ENCODE measurements around the gene LEKR1. TPM values are rescaled to one million over a fixed set of nuclear protein-coding genes. Genes with fewer than 3 reads are reported as not detected.
"Not testable (repeated sequence)": the region's sequence is repeated elsewhere in the genome, so short reads cannot be mapped to it uniquely, and the experiment has no call there.

LEKR1 gene
- total and polyA plus RNA-seq, 2 donors, result 1.0 to 1.7 TPM

DNA sequence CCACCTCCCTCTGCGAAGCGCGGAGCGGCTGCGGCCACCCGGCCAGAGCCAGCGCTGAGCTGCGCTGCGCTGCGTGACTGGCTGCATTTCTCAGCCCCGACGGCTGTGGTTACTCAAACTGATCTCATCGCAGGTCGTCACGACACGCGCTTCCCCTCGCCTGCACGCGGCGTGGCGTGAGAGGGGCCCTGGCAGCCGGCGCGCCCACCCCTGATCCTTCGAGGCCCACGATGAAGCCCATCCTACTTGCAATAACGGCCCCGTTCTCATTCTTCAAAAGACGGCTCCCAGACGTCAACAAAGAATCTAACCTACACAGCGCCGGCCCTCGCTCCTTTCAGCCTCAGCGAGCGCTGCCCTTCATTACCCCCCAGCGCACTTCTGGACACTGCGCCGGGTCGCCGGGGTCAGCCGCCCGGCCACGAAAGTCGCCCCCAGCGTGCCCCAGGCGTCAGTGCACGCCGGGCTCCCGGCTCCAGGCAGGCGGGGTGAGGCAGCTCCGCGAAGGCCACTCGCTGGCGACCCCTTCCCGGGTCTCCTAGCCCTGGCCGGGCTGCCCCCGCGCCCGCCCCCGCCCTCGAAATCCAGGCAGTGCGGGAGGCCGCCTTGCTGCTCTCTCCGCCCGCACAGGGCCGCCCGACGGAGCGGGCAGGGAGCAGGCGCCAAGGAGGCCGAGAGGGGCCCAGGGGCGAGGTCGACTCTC, 9.9 kb upstream of the LEKR1 start:
- Histone ChIP-seq H3K27me3 (ENCODE audit: control insufficient read depth in 2 of 2, insufficient read depth in 1 of 2, low read length in 1 of 2) (peaks cover 0 to 9% of the 10 kb centered on the region in 2 donors), H3K4me1 (ENCODE audit: control insufficient read depth in 2 of 2, insufficient read depth in 2 of 2, low read length in 2 of 2) (peaks cover 3 to 19% of the 10 kb centered on the region in 2 donors), H3K9me3 (ENCODE audit: control insufficient read depth in 2 of 2, insufficient read depth in 1 of 2, low read length in 1 of 2) (no peaks in the 10 kb centered on the region), H3K27ac (ENCODE audit: low read depth in 1 of 2, low read length in 1 of 2) (peak overlapping the region in 1 of 2 donors; percentile 48), H3K36me3 (ENCODE audit: control insufficient read depth in 2 of 2, insufficient read depth in 2 of 2, low read length in 1 of 2) (no peaks in the 10 kb centered on the region), H3K4me3 (ENCODE audit: low read length in 2 of 2) (peak overlapping the region; percentile 61)
- 16% methylated on average over 74 of the region's 74 CpGs for WGBS
- DNase-seq (ENCODE audit: low read depth in 6 of 9, low spot score in 9 of 9), result peak in 7 of 9 donors; percentile 15 to 57 (median 26)

DNA sequence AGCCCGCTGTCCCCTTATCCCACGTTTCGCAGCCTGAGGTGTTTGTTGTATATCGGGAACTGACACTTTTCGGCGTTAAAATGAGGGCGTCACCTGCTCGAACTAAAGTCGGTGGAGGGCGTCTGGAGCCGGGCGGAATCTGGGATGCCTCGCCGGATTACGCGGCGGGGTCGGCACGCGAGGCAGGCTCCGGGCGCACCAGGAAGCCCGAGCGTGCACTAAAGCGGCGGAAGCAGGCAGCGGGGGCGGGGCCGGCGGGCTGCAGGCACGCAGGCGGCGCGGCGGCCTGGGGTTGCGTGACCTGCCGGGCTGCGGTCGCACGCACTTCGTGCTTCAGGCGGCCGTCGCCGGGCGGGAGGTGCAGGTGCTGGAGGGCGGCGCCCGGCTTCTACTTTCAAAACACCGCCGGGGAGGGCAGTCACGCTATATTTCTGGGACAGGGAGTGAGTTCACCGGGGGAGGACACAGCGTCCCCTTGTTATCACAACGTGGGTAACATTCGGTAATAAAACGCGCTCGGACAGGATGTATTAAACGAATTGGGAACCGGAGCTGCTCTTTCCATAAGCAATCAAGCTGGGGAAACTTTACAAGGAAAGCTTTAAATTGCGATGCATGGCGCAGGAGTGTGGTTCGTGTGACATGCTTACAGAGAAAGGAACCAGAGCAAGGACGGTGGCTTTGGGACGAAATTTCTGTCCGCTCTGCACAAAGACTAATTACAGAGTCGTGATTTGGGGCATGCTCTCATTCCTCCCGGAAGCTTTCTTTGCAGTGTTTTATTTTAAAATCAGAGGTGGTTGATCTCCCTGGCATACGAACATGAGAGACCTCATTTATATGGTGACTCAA, 9.1 kb upstream of the LEKR1 start:
- Histone ChIP-seq H3K36me3 (ENCODE audit: control insufficient read depth in 2 of 2, insufficient read depth in 2 of 2, low read length in 1 of 2) (no peaks in the 10 kb centered on the region), H3K27ac (ENCODE audit: low read depth in 1 of 2, low read length in 1 of 2) (peak overlapping the region; percentile 4 to 48), H3K4me3 (ENCODE audit: low read length in 2 of 2) (peak overlapping the region; percentile 61), H3K4me1 (ENCODE audit: control insufficient read depth in 2 of 2, insufficient read depth in 2 of 2, low read length in 2 of 2) (peaks cover 3 to 19% of the 10 kb centered on the region in 2 donors), H3K27me3 (ENCODE audit: control insufficient read depth in 2 of 2, insufficient read depth in 1 of 2, low read length in 1 of 2) (peaks cover 0 to 9% of the 10 kb centered on the region in 2 donors), H3K9me3 (ENCODE audit: control insufficient read depth in 2 of 2, insufficient read depth in 1 of 2, low read length in 1 of 2) (no peaks in the 10 kb centered on the region)
- WGBS, result under 1% methylated on average over 70 of the region's 70 CpGs
- peak; percentile 45 to 88 (median 65) for DNase-seq (ENCODE audit: low read depth in 6 of 9, low spot score in 9 of 9)

DNA sequence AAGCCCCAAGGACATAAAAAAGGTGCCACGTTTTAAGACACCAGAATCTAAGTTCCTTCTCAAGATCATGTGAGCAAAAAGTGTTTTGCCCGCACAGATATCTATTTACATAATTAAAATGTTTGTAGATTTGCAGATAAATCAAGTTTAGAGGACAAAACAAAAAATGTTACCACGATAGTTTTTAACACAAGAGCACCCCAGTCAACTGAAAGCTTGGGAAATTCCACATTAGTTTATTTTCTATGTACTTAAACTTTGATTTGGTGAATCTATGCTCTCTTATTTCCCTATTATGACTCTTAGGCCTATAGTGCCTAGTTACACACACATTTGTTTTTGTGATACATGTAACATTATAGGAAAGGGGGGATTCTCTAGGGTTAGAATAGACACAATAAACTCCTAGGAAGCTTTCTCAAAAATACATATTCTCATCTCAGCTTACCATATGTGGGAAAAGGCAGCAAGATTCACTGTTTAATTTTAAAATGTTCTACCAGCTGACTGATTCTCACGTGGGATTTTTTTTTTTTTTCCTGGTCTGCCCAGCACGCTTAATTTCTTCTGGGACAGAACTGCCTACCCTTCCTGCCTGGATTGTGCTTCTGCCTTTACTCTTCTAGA, 8.4 kb upstream of the LEKR1 start:
- no peaks in the 10 kb centered on the region for H3K36me3 ChIP-seq (ENCODE audit: control insufficient read depth in 2 of 2, insufficient read depth in 2 of 2, low read length in 1 of 2)
- peaks cover 0 to 9% of the 10 kb centered on the region in 2 donors for H3K27me3 ChIP-seq (ENCODE audit: control insufficient read depth in 2 of 2, insufficient read depth in 1 of 2, low read length in 1 of 2)
- DNase-seq (ENCODE audit: low read depth in 6 of 9, low spot score in 9 of 9), result no peak
- peak overlapping the region; percentile 61 for H3K4me3 ChIP-seq (ENCODE audit: low read length in 2 of 2)
- WGBS, result 59% methylated on average over 5 of the region's 5 CpGs
- H3K9me3 ChIP-seq (ENCODE audit: control insufficient read depth in 2 of 2, insufficient read depth in 1 of 2, low read length in 1 of 2), result no peaks in the 10 kb centered on the region
- peak overlapping the region in 1 of 2 donors; percentile 48 for H3K27ac ChIP-seq (ENCODE audit: low read depth in 1 of 2, low read length in 1 of 2)
- H3K4me1 ChIP-seq (ENCODE audit: control insufficient read depth in 2 of 2, insufficient read depth in 2 of 2, low read length in 2 of 2), result peaks cover 3 to 17% of the 10 kb centered on the region in 2 donors

DNA sequence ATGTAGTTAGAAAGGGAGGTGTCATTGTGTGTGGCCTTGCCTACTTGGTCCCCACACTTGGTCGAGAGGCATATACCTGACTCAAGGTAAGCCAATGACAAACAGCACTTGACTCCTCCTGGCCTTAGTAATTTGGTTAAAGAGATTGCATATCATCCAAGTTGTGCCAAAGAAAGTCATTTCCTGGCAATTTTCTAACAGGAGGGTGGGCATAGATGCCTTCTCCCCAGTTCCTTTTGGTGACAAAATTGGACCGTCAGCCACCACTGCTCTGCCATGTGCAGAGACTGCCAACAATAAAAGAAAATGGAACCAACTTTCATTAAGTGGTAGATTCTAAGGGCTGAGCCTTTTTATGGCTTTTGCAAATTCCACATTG, 7.9 kb upstream of the LEKR1 start:
- DNase-seq (ENCODE audit: low read depth in 6 of 9, low spot score in 9 of 9), result no peak
- no peaks in the 10 kb centered on the region for H3K36me3 ChIP-seq (ENCODE audit: control insufficient read depth in 2 of 2, insufficient read depth in 2 of 2, low read length in 1 of 2)
- no peak overlapping the region for H3K27ac ChIP-seq (ENCODE audit: low read depth in 1 of 2, low read length in 1 of 2)
- H3K4me3 ChIP-seq (ENCODE audit: low read length in 2 of 2), result no peak overlapping the region
- 98% methylated on average over 2 of the region's 2 CpGs for WGBS
- H3K9me3 ChIP-seq (ENCODE audit: control insufficient read depth in 2 of 2, insufficient read depth in 1 of 2, low read length in 1 of 2), result no peaks in the 10 kb centered on the region
- H3K27me3 ChIP-seq (ENCODE audit: control insufficient read depth in 2 of 2, insufficient read depth in 1 of 2, low read length in 1 of 2), result peaks cover 0 to 9% of the 10 kb centered on the region in 2 donors
- peaks cover 3 to 13% of the 10 kb centered on the region in 2 donors for H3K4me1 ChIP-seq (ENCODE audit: control insufficient read depth in 2 of 2, insufficient read depth in 2 of 2, low read length in 2 of 2)

DNA sequence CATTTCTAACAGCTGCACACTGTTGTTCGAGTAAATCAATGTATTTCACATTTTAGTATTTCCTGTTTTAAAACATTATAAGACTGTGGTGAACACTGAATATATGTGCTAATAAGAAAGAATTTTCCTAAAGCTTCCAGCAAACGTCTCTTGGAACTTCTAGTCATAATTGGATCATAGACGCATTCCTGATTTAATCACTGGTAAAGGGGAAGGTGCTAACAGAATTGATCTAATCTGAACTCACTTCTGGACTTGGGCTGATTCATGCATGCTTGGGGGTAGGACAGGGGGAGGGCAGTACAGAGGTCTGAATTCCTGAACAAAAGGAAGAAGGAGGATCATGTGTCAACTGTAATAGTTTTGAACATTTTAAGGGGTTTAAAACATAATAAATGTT, 7.3 kb upstream of the LEKR1 start:
- Histone ChIP-seq H3K36me3 (ENCODE audit: control insufficient read depth in 2 of 2, insufficient read depth in 2 of 2, low read length in 1 of 2) (no peaks in the 10 kb centered on the region), H3K27me3 (ENCODE audit: control insufficient read depth in 2 of 2, insufficient read depth in 1 of 2, low read length in 1 of 2) (peaks cover 0 to 9% of the 10 kb centered on the region in 2 donors), H3K9me3 (ENCODE audit: control insufficient read depth in 2 of 2, insufficient read depth in 1 of 2, low read length in 1 of 2) (no peaks in the 10 kb centered on the region), H3K4me1 (ENCODE audit: control insufficient read depth in 2 of 2, insufficient read depth in 2 of 2, low read length in 2 of 2) (peaks cover 3 to 13% of the 10 kb centered on the region in 2 donors), H3K27ac (ENCODE audit: low read depth in 1 of 2, low read length in 1 of 2) (no peak overlapping the region), H3K4me3 (ENCODE audit: low read length in 2 of 2) (no peak overlapping the region)
- DNase-seq (ENCODE audit: low read depth in 6 of 9, low spot score in 9 of 9), result no peak
- WGBS, result 95% methylated on average over 3 of the region's 3 CpGs

DNA sequence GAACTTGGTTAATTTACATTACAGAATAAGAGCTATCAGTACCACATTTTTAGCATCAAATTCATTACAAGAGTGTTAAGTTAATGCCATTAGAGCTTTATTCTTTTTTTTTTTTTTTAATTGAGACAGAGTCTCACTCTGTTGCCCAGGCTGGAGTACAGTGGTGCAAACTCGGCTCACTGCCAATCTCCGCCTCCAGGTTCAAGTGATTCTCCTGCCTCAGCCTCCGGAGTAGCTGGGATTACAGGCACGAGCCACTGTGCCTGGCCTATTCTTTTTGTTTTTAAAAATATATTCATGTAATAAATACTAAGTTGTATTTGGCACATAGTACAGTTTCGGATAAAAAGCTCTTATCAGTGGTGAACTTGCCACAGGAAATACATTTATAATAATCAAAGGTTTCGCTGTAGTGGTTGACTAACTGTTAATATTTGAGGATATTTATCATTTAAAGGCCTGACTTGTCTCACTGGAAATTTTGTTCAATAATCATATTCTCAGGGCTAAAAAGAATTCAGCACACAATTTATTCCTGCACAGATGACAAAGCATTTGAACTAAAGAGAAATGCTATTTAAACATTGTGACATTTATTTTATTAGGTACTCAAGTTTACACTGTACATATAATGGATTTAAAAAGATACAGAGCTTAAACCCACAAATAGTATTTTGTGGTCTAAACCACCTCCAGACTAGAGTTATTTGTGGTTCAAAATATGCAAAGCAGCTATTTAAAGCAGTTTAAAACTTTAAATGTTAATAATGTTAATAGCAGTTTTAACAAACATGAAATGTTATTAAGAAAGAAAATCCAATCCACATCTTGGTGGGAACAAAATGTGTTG, 6.1 kb upstream of the LEKR1 start:
- Histone ChIP-seq H3K36me3 (ENCODE audit: control insufficient read depth in 2 of 2, insufficient read depth in 2 of 2, low read length in 1 of 2) (no peaks in the 10 kb centered on the region), H3K9me3 (ENCODE audit: control insufficient read depth in 2 of 2, insufficient read depth in 1 of 2, low read length in 1 of 2) (no peaks in the 10 kb centered on the region), H3K27me3 (ENCODE audit: control insufficient read depth in 2 of 2, insufficient read depth in 1 of 2, low read length in 1 of 2) (peaks cover 0 to 9% of the 10 kb centered on the region in 2 donors), H3K4me3 (ENCODE audit: low read length in 2 of 2) (no peak overlapping the region), H3K4me1 (ENCODE audit: control insufficient read depth in 2 of 2, insufficient read depth in 2 of 2, low read length in 2 of 2) (peaks cover 3 to 13% of the 10 kb centered on the region in 2 donors), H3K27ac (ENCODE audit: low read depth in 1 of 2, low read length in 1 of 2) (no peak overlapping the region)
- DNase-seq (ENCODE audit: low read depth in 6 of 9, low spot score in 9 of 9), result no peak
- 95% methylated on average over 6 of the region's 6 CpGs for WGBS

DNA sequence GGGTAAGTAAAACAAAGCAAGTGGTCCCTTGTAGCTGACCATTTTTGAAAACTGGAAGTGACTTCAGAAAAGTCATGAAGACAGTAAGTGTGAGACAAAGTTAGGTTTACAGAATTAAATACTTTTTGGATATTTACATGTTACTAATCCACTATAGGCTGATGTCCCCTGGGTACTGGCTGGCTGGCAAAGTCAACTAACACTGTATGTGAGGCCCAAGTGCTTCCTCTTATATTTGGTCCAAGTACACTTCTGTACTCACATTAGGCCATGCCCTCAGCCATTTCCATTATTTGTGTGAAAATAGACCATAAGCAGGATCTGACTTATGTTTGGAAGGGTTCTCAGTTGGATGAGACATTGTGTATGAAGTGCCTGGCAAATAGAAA, 5.5 kb upstream of the LEKR1 start:
- Histone ChIP-seq H3K27me3 (ENCODE audit: control insufficient read depth in 2 of 2, insufficient read depth in 1 of 2, low read length in 1 of 2) (peaks cover 0 to 9% of the 10 kb centered on the region in 2 donors), H3K9me3 (ENCODE audit: control insufficient read depth in 2 of 2, insufficient read depth in 1 of 2, low read length in 1 of 2) (no peaks in the 10 kb centered on the region), H3K27ac (ENCODE audit: low read depth in 1 of 2, low read length in 1 of 2) (no peak overlapping the region), H3K4me1 (ENCODE audit: control insufficient read depth in 2 of 2, insufficient read depth in 2 of 2, low read length in 2 of 2) (peaks cover 6 to 16% of the 10 kb centered on the region in 2 donors), H3K4me3 (ENCODE audit: low read length in 2 of 2) (no peak overlapping the region), H3K36me3 (ENCODE audit: control insufficient read depth in 2 of 2, insufficient read depth in 2 of 2, low read length in 1 of 2) (no peaks in the 10 kb centered on the region)
- no peak for DNase-seq (ENCODE audit: low read depth in 6 of 9, low spot score in 9 of 9)

DNA sequence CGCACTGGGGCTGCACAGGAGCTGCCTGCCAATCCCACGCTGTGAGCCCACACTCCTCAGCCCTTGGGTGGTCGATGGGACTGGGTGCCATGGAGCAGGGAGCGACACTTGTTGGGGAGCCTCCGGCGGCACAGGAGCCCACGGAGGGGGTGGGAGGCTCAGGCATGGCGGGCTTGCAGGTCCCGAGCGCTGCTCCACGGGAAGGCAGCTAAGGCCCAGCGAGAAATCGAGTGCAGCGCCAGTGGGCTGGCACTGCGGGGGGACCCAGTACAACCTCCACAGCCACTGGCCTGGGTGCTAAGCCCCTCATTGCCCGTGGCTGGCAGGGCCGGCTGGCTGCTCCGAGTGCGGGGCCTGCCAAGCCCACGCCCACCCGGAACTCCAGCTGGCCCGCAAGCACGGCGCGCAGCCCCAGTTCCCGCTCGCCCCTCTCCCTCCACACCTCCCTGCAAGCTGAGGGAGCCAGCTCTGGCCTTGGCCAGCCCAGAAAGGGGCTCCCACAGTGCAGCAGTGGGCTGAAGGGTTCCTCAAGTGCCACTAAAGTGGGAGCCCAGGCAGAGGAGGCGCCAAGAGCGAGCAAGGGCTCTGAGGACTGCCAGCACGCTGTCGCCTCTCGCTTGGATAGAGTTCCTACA, 3.4 kb upstream of the LEKR1 start:
- 98% methylated on average over 32 of the region's 32 CpGs for WGBS
- not testable (repeated sequence) for DNase-seq (ENCODE audit: low read depth in 6 of 9, low spot score in 9 of 9)

More for the DNA sequence above, 3.4 kb upstream of the LEKR1 start:
- H3K4me1 ChIP-seq (ENCODE audit: control insufficient read depth in 2 of 2, insufficient read depth in 2 of 2, low read length in 2 of 2), result peaks cover 6 to 13% of the 10 kb centered on the region in 2 donors
- not testable (repeated sequence) for H3K27me3 ChIP-seq (ENCODE audit: control insufficient read depth in 2 of 2, insufficient read depth in 1 of 2, low read length in 1 of 2); H3K36me3 ChIP-seq (ENCODE audit: control insufficient read depth in 2 of 2, insufficient read depth in 2 of 2, low read length in 1 of 2); H3K9me3 ChIP-seq (ENCODE audit: control insufficient read depth in 2 of 2, insufficient read depth in 1 of 2, low read length in 1 of 2); H3K4me3 ChIP-seq (ENCODE audit: low read length in 2 of 2); H3K27ac ChIP-seq (ENCODE audit: low read depth in 1 of 2, low read length in 1 of 2)

Measured in thymus (tissue), 11 donors.